Epithelial cell of proximal tubule (primary cell): ENCODE data around the gene MRPL51. TPM values are rescaled to one million over a fixed set of nuclear protein-coding genes. Genes with fewer than 3 reads are reported as not detected.

Experiments
- DNase-seq: peaks from one replicate; pipeline ENCODE4 v3.0.0-alpha.2; 2011; ENCODE audit warnings: low read depth
- H3K4me3 ChIP-seq: 2 replicates; pipeline ENCODE4 v1.5.1; 2011; ENCODE audit warnings: low read depth, mild to moderate bottlenecking, low read length
- total RNA-seq: library from RNA; depleted of rRNA; stranded (reverse); fragments of >200 nt; gene quantifications from 2 replicates; pipeline ENCODE4 v1.2.3, GENCODE V29; 2015
- TF ChIP-seq, protein P1 (sequence below): conservative IDR thresholded peaks from 2 replicates; pipeline ENCODE4 v1.5.1; 2012; ENCODE audit warnings: low read depth, mild to moderate bottlenecking, low read length

Gene MRPL51
- total RNA-seq, 1 donor from 2014 or later: 156 TPM

DNA sequence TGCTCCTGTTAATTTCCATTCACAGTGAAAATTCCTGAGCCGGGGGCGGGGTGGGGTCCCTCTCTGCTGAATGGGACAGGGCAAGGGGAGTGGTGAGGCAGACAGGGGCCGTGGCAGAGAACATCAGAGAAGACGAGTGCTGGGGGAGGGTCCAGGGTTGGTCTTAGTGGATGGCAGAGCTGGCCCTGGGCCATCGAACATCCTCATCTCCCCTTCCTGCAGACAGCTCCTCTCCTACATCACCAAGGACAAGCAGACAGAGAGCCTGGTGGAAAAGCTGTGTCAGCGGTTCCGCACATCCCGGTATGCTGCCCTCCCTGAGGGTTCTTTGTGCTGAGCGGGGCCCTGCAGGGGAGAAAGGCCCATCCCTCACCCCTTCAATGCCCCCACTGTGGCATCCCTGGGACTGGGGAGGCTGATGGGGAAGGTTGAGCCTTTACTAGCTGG is 36.3 kb upstream of the MRPL51 start:
- DNase-seq: no peak
- H3K4me3 ChIP-seq: no peak overlapping the region
- TF ChIP-seq, protein P1, sequence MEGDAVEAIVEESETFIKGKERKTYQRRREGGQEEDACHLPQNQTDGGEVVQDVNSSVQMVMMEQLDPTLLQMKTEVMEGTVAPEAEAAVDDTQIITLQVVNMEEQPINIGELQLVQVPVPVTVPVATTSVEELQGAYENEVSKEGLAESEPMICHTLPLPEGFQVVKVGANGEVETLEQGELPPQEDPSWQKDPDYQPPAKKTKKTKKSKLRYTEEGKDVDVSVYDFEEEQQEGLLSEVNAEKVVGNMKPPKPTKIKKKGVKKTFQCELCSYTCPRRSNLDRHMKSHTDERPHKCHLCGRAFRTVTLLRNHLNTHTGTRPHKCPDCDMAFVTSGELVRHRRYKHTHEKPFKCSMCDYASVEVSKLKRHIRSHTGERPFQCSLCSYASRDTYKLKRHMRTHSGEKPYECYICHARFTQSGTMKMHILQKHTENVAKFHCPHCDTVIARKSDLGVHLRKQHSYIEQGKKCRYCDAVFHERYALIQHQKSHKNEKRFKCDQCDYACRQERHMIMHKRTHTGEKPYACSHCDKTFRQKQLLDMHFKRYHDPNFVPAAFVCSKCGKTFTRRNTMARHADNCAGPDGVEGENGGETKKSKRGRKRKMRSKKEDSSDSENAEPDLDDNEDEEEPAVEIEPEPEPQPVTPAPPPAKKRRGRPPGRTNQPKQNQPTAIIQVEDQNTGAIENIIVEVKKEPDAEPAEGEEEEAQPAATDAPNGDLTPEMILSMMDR: no peak

DNA sequence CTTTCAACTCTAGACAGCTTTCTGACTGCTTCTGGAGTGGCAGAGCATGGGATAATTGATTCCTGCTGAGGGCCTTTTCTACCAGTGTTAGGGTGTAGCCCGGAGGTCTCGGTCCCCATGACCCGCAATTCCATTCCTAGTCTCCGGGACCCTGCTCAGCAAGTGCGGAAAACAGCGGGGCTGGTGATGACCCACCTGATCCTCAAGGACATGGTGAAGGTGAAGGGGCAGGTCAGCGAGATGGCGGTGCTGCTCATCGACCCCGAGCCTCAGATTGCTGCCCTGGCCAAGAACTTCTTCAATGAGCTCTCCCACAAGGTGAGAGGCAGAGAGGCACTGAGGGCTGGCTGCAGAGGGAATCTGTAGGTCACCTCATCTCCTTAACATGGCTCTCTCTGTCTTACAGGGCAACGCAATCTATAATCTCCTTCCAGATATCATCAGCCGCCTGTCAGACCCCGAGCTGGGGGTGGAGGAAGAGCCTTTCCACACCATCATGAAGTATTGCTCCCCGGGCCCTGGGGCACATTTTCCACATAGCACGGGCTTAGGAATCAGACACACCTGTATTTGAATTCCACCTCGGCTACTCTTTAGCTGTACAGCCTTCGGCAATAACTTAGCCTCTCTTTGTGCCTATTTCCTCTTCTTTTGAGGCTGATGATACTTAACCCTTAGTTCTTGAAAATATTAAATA is 35.6 kb upstream of the MRPL51 start:
- DNase-seq: no peak
- TF ChIP-seq, protein P1: no peak

DNA sequence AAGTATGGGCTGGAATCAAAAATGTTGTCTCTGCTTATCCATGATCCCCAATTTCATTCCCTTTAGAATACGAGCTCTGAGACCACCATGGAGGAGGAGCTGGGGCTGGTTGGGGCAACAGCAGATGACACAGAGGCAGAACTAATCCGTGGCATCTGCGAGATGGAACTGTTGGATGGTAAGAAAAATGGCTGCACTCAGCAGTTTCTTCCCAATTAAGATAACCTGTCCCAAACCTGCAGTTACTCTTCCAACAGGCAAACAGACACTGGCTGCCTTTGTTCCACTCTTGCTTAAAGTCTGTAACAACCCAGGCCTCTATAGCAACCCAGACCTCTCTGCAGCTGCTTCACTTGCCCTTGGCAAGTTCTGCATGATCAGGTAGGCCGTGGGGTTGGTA is 34.6 kb upstream of the MRPL51 start:
- no peak for DNase-seq
- TF ChIP-seq, protein P1: no peak
- H3K4me3 ChIP-seq: no peak overlapping the region

More for the DNA sequence above, 35.6 kb upstream of the MRPL51 start:
- H3K4me3 ChIP-seq: no peak overlapping the region

DNA sequence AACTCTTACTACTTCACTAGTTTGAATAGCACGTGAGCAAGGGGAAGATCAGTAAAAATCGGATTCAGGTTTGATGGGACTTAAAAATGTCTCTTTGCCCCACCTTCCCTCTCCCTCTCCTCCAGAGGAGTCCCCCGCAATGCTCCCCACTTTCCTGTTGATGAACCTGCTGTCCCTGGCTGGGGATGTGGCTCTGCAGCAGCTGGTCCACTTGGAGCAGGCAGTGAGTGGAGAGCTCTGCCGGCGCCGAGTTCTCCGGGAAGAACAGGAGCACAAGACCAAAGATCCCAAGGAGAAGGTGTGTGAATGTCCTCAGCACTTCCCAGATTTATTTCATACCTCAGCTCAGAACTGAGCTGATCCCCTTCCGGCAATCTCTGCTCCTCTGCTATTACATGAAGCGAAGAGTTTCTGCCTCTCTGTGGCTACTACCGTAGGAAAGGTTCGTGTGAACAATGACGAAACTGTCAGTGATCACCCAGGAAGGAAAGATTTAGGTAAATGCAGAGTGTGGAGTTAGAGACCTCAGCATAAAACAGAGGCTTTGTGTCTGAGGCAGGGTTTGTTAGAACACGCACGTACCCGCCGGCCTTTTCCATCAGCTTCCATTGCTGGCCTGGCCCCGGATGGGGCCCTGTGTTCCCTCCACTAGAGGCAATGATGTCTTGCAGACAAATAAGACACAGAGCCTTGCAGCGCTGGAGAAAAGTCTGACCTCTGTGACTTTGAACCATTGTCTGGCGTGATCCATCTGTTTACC is 33.9 kb upstream of the MRPL51 start:
- no peak overlapping the region for H3K4me3 ChIP-seq
- TF ChIP-seq, protein P1: no peak
- no peak for DNase-seq

DNA sequence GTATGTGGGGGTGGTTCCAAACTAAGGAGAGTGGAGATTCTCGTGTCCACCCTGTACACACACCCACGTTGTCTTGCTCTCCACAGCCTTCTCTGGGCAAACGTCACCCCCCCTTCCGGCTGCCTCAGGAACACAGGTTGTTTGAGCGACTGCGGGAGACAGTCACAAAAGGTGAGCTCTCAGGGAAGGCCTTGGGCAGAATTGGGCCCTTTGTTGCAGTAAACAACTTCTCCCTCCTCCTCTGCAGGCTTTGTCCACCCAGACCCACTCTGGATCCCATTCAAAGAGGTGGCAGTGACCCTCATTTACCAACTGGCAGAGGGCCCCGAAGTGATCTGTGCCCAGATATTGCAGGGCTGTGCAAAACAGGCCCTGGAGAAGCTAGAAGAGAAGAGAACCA is 33.1 kb upstream of the MRPL51 start:
- TF ChIP-seq, protein P1: no peak
- no peak overlapping the region for H3K4me3 ChIP-seq
- no peak for DNase-seq

DNA sequence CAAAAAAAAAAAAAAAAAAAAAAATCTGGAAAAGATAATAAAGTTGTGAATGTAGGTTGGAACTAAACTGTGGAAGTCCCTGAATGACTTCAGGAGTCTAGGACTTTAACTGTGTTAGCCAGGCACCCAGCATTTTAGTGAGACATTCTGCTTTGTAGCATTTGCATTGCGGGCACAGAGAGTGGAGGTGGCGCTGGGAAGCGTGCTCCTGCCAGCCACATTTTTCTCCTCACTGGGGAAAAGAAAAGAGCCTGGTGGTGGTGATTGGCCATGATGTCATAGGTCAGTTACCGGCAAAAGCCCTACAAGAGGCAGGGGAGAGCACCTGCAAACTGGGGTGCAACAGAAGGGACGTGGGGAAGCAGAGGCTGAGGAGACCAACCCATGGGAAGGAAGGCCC is 31.6 kb upstream of the MRPL51 start:
- no peak for DNase-seq
- TF ChIP-seq, protein P1: no peak
- H3K4me3 ChIP-seq: no peak overlapping the region
